H54 (cell line): ENCODE measurements around the gene KCNK1.
"Not testable (repeated sequence)": the region's sequence is repeated elsewhere in the genome, so short reads cannot be mapped to it uniquely, and the experiment has no call there.

ENCODE experiments used
- DNase-seq: peaks from one replicate; pipeline ENCODE4 v3.0.0; 2011; ENCODE audit warnings: low spot score, mixed read lengths; ENCODE audit not compliant: insufficient read length
- FAIRE-seq: peaks from 3 replicates; lab custom pipeline; 2011; peaks lifted over from hg19 to GRCh38; lab: Jason Lieb, UNC
- POLR2A ChIP-seq: IDR thresholded peaks from 2 replicates; pipeline ENCODE4 v1.6.1; 2011; ENCODE audit warnings: low read depth, mild to moderate bottlenecking, low read length

KCNK1 gene

GRCh38 chr1:233614743-233615521 lies 1.0 kb downstream of the KCNK1 start:
- DNase-seq (no peak), FAIRE-seq (no peak)
- no peak for TF ChIP-seq POLR2A

- TF ChIP-seq POLR2A = no peak
- FAIRE-seq (no peak), DNase-seq (no peak)
These were observed 1.7 kb downstream of the KCNK1 start for GRCh38 chr1:233615571-233615970.

- no peak for TF ChIP-seq POLR2A
- FAIRE-seq (no peak), DNase-seq (no peak)
These were observed 3.1 kb downstream of the KCNK1 start for GRCh38 chr1:233617025-233617424.

- not testable (repeated sequence) for DNase-seq, FAIRE-seq
These were observed 5.5 kb downstream of the KCNK1 start for GRCh38 chr1:233619414-233619813.

GRCh38 chr1:233620065-233620464 lies 6.2 kb downstream of the KCNK1 start:
- FAIRE-seq = no peak
- TF ChIP-seq POLR2A = no peak
- DNase-seq = no peak

GRCh38 chr1:233621923-233622322 lies 8.0 kb downstream of the KCNK1 start:
- no peak for DNase-seq
- FAIRE-seq = no peak
- no peak for TF ChIP-seq POLR2A

- no peak for DNase-seq
- no peak for FAIRE-seq
- no peak for TF ChIP-seq POLR2A
These were observed 10.4 kb downstream of the KCNK1 start for GRCh38 chr1:233624289-233624688.

- FAIRE-seq (no peak), DNase-seq (no peak)
- TF ChIP-seq POLR2A = no peak
These were observed 11.2 kb downstream of the KCNK1 start for GRCh38 chr1:233625087-233625486.

GRCh38 chr1:233625510-233625981 lies 11.6 kb downstream of the KCNK1 start:
- FAIRE-seq (no peak), DNase-seq (no peak)
- no peak for TF ChIP-seq POLR2A

- TF ChIP-seq POLR2A = no peak
- FAIRE-seq = no peak
- DNase-seq = no peak
These were observed 13.5 kb downstream of the KCNK1 start for GRCh38 chr1:233627376-233627775.

- TF ChIP-seq POLR2A = no peak
- DNase-seq (no peak), FAIRE-seq (no peak)
These were observed 13.9 kb downstream of the KCNK1 start for GRCh38 chr1:233627823-233628222.

- DNase-seq = no peak
- TF ChIP-seq POLR2A = no peak
- no peak for FAIRE-seq
These were observed 15.5 kb downstream of the KCNK1 start for GRCh38 chr1:233629305-233629935.

- TF ChIP-seq POLR2A = no peak
- DNase-seq = no peak
- FAIRE-seq = no peak
These were observed 18.0 kb downstream of the KCNK1 start for GRCh38 chr1:233631810-233632405.

GRCh38 chr1:233632436-233632835 lies 18.5 kb downstream of the KCNK1 start:
- FAIRE-seq = no peak
- no peak for DNase-seq
- no peak for TF ChIP-seq POLR2A

GRCh38 chr1:233635765-233636502 lies 22.0 kb downstream of the KCNK1 start:
- FAIRE-seq = no peak
- TF ChIP-seq POLR2A = no peak

More at GRCh38 chr1:233635765-233636502, 22.0 kb downstream of the KCNK1 start:
- no peak for DNase-seq
